Endodermal cell (in vitro differentiated cells): ENCODE data around the gene SHISA9. TPM values are rescaled to one million over a fixed set of nuclear protein-coding genes. Genes with fewer than 3 reads are reported as not detected.

Experiments used
- DNase-seq: peaks from one replicate; pipeline ENCODE4 v3.0.0-alpha.2; 2017
- H3K27ac ChIP-seq: 2 replicates; pipeline ENCODE4 v1.5.1; 2013; ENCODE audit warnings: mild to moderate bottlenecking, low read depth, low read length, moderate library complexity
- H3K27me3 ChIP-seq: 2 replicates; pipeline ENCODE4 v1.6.1; 2013; ENCODE audit warnings: mild to moderate bottlenecking, low read length, moderate library complexity; ENCODE audit not compliant: insufficient read depth, control insufficient read depth, poor library complexity, severe bottlenecking
- H3K36me3 ChIP-seq: 2 replicates; pipeline ENCODE4 v1.7.0; 2013; ENCODE audit warnings: mild to moderate bottlenecking, low read length, moderate library complexity; ENCODE audit not compliant: control insufficient read depth, insufficient read depth
- H3K4me1 ChIP-seq: one replicate; pipeline ENCODE4 v1.7.0; 2013; ENCODE audit warnings: low read length; ENCODE audit not compliant: control insufficient read depth, insufficient read depth
- H3K4me3 ChIP-seq: 2 replicates; pipeline ENCODE4 v1.5.1; 2013; ENCODE audit warnings: mild to moderate bottlenecking, low read length, moderate library complexity
- H3K9ac ChIP-seq: 2 replicates; pipeline ENCODE4 v1.6.1; 2013; ENCODE audit warnings: mild to moderate bottlenecking, low read length, moderate library complexity; ENCODE audit not compliant: poor library complexity, severe bottlenecking; ENCODE audit errors: extremely low read depth
- H3K9me3 ChIP-seq: 2 replicates; pipeline ENCODE4 v1.6.1; 2013; ENCODE audit warnings: mild to moderate bottlenecking, low read length, moderate library complexity; ENCODE audit not compliant: control insufficient read depth
- H3K27ac Mint-ChIP-seq: 2 replicates; pipeline ENCODE4 v1.8.0; 2020; ENCODE audit warnings: mixed read lengths
- H3K27me3 Mint-ChIP-seq: 2 replicates; pipeline ENCODE4 v1.8.0; 2021; ENCODE audit warnings: mild to moderate bottlenecking, mixed read lengths; ENCODE audit not compliant: insufficient read depth
- H3K36me3 Mint-ChIP-seq: 2 replicates; pipeline ENCODE4 v1.8.0; 2020; ENCODE audit warnings: low read depth, mixed read lengths
- H3K4me1 Mint-ChIP-seq: 2 replicates; pipeline ENCODE4 v1.8.0; 2020; ENCODE audit warnings: mixed read lengths
- H3K4me3 Mint-ChIP-seq: 2 replicates; pipeline ENCODE4 v1.8.0; 2020; ENCODE audit warnings: mild to moderate bottlenecking, moderate library complexity, mixed read lengths
- H3K9me3 Mint-ChIP-seq: 2 replicates; pipeline ENCODE4 v1.8.0; 2020; ENCODE audit warnings: mild to moderate bottlenecking, mixed read lengths
- WGBS, 2 experiments: methylation state at CpG; one replicate each; pipeline versions ENCODE4 v1.1.5 to v1.1.7; 2013; ENCODE audit warnings: missing lambda C conversion rate in 2 of 2, mixed read lengths in 1 of 2; ENCODE audit not compliant: insufficient coverage in 1 of 2, insufficient read length in 1 of 2; 5-methylcytosine and 5-hydroxymethylcytosine counted together
- total RNA-seq, 2 donors: library from RNA; stranded (reverse); fragmentation: NEBNext Ultra II Directional in 1 of 2; extraction: Animal tissue kit (Norgen Biotek cat#: 25700) in 1 of 2; gene quantifications; 2 replicates in 1 of 2; 3 replicates in 1 of 2; pipeline ENCODE4 v1.2.1, GENCODE V29; 2021
- TF ChIP-seq, protein P1 (sequence below): fragments of 200-600 bp; sonication (generic); conservative IDR thresholded peaks from 2 replicates; pipeline ENCODE4 v1.5.0; 2021; ENCODE audit warnings: antibody characterized with exemption, mild to moderate bottlenecking

Gene SHISA9
- total RNA-seq, 2 donors from 2014 or later: 5.2 to 27.8 TPM

DNA sequence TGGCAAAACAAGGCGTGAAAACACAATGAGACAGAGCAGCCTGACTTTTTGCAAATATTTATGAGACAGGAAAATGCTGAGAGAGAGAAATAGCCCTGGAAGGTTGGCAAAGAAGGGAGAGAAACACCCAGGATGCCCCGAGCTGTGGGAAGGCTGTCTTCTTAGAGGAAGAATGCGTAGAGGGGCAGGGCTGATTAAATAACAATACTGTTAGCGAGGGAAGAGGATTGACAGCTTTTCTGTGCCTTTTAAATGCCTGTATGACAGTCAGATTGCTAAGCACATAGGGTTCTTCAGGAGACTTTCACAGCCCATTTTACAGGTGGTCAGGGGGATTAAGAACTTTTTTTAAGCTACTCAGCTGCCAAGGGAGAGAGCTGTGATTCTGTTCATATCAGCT is 219.2 kb downstream of the SHISA9 start:
- Mint-ChIP-seq H3K27ac (no peak overlapping the region), H3K4me3 (no peak overlapping the region), H3K9me3 (peaks cover 18% of the 10 kb centered on the region), H3K4me1 (peaks cover 31% of the 10 kb centered on the region), H3K36me3 (peaks cover 3% of the 10 kb centered on the region), H3K27me3 (no peaks in the 10 kb centered on the region)
- Histone ChIP-seq H3K27ac (no peak overlapping the region), H3K4me3 (peak overlapping the region; percentile 12), H3K4me1 (peaks cover 12% of the 10 kb centered on the region), H3K9ac (no peak overlapping the region), H3K27me3 (no peaks in the 10 kb centered on the region), H3K9me3 (peaks cover 18% of the 10 kb centered on the region), H3K36me3 (no peaks in the 10 kb centered on the region)
- peak; percentile 60 for DNase-seq
- TF ChIP-seq, protein P1, sequence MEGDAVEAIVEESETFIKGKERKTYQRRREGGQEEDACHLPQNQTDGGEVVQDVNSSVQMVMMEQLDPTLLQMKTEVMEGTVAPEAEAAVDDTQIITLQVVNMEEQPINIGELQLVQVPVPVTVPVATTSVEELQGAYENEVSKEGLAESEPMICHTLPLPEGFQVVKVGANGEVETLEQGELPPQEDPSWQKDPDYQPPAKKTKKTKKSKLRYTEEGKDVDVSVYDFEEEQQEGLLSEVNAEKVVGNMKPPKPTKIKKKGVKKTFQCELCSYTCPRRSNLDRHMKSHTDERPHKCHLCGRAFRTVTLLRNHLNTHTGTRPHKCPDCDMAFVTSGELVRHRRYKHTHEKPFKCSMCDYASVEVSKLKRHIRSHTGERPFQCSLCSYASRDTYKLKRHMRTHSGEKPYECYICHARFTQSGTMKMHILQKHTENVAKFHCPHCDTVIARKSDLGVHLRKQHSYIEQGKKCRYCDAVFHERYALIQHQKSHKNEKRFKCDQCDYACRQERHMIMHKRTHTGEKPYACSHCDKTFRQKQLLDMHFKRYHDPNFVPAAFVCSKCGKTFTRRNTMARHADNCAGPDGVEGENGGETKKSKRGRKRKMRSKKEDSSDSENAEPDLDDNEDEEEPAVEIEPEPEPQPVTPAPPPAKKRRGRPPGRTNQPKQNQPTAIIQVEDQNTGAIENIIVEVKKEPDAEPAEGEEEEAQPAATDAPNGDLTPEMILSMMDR: no peak
- whole genome bisulfite sequencing, 2 experiments: 34 to 36% methylated on average over 4 of the region's 4 CpGs

DNA sequence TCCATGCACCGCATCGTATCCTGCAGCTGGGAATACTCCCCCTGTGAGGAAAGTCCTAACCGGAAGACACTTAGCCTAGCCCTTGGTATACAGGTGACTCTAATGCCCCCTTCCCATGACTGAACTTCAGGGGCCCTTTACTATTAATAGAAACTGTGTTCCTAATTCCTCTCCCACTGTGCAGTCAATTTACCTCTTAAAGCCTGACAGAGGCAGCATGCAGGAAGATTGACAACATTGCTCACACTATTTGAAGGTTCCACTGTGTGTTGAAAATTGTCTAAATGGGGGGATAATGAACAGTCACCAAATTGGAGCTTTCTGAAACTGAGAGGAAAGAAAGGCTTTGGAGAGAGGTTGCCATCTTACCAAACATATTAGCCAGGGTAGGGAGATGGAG is 222.6 kb downstream of the SHISA9 start:
- H3K4me3 ChIP-seq: no peak overlapping the region
- TF ChIP-seq, protein P1: no peak
- H3K27me3 ChIP-seq: no peaks in the 10 kb centered on the region
- H3K27ac ChIP-seq: no peak overlapping the region
- peaks cover 3% of the 10 kb centered on the region for H3K27me3 Mint-ChIP-seq
- no peak overlapping the region for H3K9ac ChIP-seq
- peaks cover 10% of the 10 kb centered on the region for H3K9me3 ChIP-seq
- peaks cover 14% of the 10 kb centered on the region for H3K9me3 Mint-ChIP-seq
- DNase-seq: no peak
- no peak overlapping the region for H3K4me3 Mint-ChIP-seq
- H3K36me3 Mint-ChIP-seq: peaks cover 1% of the 10 kb centered on the region
- H3K4me1 Mint-ChIP-seq: peaks cover 28% of the 10 kb centered on the region
- WGBS, 2 experiments: 96% methylated on average over 3 of the region's 3 CpGs
- no peak overlapping the region for H3K27ac Mint-ChIP-seq
- no peaks in the 10 kb centered on the region for H3K36me3 ChIP-seq
- H3K4me1 ChIP-seq: peaks cover 12% of the 10 kb centered on the region

DNA sequence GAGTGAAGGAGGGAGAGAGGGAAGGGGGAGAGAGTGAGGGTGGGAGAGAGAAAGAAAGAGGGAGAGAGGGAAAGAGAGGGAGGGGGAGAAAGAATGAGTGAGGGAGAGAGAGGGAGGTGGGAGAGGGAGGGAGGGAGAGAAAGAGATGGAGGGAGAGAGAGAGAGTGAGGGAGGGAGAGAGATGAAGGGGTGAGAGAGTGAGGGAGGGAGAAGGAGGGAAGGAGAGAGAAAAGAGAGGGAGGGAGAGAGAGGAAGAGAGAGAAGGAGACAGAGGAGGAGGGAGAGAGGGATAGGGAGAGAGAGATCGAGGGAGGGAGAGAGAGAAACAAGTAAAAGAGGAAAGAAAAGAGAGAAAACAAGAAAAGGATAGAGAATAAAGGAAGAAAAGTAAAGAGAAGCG is 225.7 kb downstream of the SHISA9 start:
- DNase-seq: no peak
- peaks cover 10% of the 10 kb centered on the region for H3K4me1 ChIP-seq
- Mint-ChIP-seq H3K27me3 (peaks cover 3% of the 10 kb centered on the region), H3K9me3 (peaks cover 14% of the 10 kb centered on the region), H3K4me1 (peaks cover 19% of the 10 kb centered on the region), H3K4me3 (no peak overlapping the region), H3K36me3 (peaks cover 1% of the 10 kb centered on the region), H3K27ac (no peak overlapping the region)
- H3K27me3 ChIP-seq: no peaks in the 10 kb centered on the region
- TF ChIP-seq, protein P1: no peak
- 91 to 94% methylated on average over 2 of the region's 2 CpGs for WGBS, 2 experiments
- peaks cover 10% of the 10 kb centered on the region for H3K9me3 ChIP-seq
- no peak overlapping the region for H3K4me3 ChIP-seq
- H3K27ac ChIP-seq: no peak overlapping the region
- H3K9ac ChIP-seq: no peak overlapping the region
- no peaks in the 10 kb centered on the region for H3K36me3 ChIP-seq
